OCI-LY1 (cell line): ENCODE measurements around the gene NMT1.

ENCODE experiments used
- H2AFZ ChIP-seq: fragments of 200-600 bp; sonication (generic), shearing (Covaris generic); 2 replicates; pipeline ENCODE4 v1.6.0; 2014; ENCODE audit warnings: antibody characterized with exemption, mild to moderate bottlenecking, low read length
- H3F3A ChIP-seq: fragments of 200-600 bp; sonication (generic), shearing (Covaris generic); 2 replicates; pipeline ENCODE4 v1.6.0; 2014; ENCODE audit warnings: mild to moderate bottlenecking, antibody characterized with exemption, low read length, moderate library complexity; ENCODE audit not compliant: insufficient read depth
- H3K27ac ChIP-seq: fragments of 200-600 bp; sonication (generic); 2 replicates; pipeline ENCODE4 v1.5.1; 2014; ENCODE audit warnings: low read length, mixed run types, mild to moderate bottlenecking, low read depth; ENCODE audit not compliant: poor library complexity, severe bottlenecking
- H3K27me3 ChIP-seq: fragments of 200-600 bp; sonication (generic); 2 replicates; pipeline ENCODE4 v1.6.0; 2014; ENCODE audit warnings: antibody characterized with exemption, mild to moderate bottlenecking, low read length, moderate library complexity; ENCODE audit not compliant: insufficient read depth
- H3K36me3 ChIP-seq: fragments of 200-600 bp; sonication (generic); 2 replicates; pipeline ENCODE4 v1.6.1; 2014; ENCODE audit warnings: mild to moderate bottlenecking, antibody characterized with exemption, low read length, moderate library complexity, mixed read lengths; ENCODE audit not compliant: insufficient read depth
- H3K4me1 ChIP-seq: fragments of 200-600 bp; sonication (generic); 2 replicates; pipeline ENCODE4 v1.5.1; 2014; ENCODE audit warnings: mild to moderate bottlenecking, low read length, moderate library complexity; ENCODE audit not compliant: insufficient read depth, severe bottlenecking
- H3K4me2 ChIP-seq: fragments of 200-600 bp; sonication (generic), shearing (Covaris generic); 2 replicates; pipeline ENCODE4 v1.6.1; 2014; ENCODE audit warnings: low read length
- H3K4me3 ChIP-seq: fragments of 200-600 bp; sonication (generic); 2 replicates; pipeline ENCODE4 v1.5.1; 2014; ENCODE audit warnings: low read length, low read depth, mild to moderate bottlenecking, mixed read lengths; ENCODE audit not compliant: poor library complexity, severe bottlenecking
- H3K79me2 ChIP-seq: fragments of 200-600 bp; shearing (Covaris generic); 2 replicates; pipeline ENCODE4 v1.6.1; 2016; ENCODE audit warnings: mixed run types, low read length, mixed read lengths; ENCODE audit not compliant: insufficient read depth
- H3K9ac ChIP-seq: fragments of 200-600 bp; sonication (generic), shearing (Covaris generic); 2 replicates; pipeline ENCODE4 v1.6.1; 2014; ENCODE audit warnings: mild to moderate bottlenecking, low read length, mixed read lengths
- H3K9me2 ChIP-seq: fragments of 200-600 bp; sonication (generic), shearing (Covaris generic); 2 replicates; pipeline ENCODE4 v1.6.1; 2014; ENCODE audit warnings: low read depth, mild to moderate bottlenecking, low read length, mixed read lengths
- H3K9me3 ChIP-seq: fragments of 200-600 bp; shearing (Covaris generic); 2 replicates; pipeline ENCODE4 v1.6.1; 2014; ENCODE audit warnings: low read length, mixed read lengths
- H4K20me1 ChIP-seq: fragments of 200-600 bp; sonication (generic), shearing (Covaris generic); 2 replicates; pipeline ENCODE4 v1.6.0; 2016; ENCODE audit warnings: mild to moderate bottlenecking, low read length; ENCODE audit not compliant: insufficient read depth
- EZH2 ChIP-seq: fragments of 200-600 bp; sonication (generic), shearing (Covaris generic); IDR thresholded peaks from 2 replicates; pipeline ENCODE4 v1.8.0; 2017; ENCODE audit warnings: borderline replicate concordance, mixed run types, mild to moderate bottlenecking, antibody characterized with exemption, low read length, moderate library complexity, mixed read lengths
- TF ChIP-seq, protein P1 (sequence below): fragments of 200-600 bp; sonication (generic), shearing (Covaris generic); IDR thresholded peaks from 2 replicates; pipeline ENCODE4 v1.5.1; 2017; ENCODE audit warnings: mild to moderate bottlenecking, antibody characterized with exemption, low read length, moderate library complexity, mixed read lengths

NMT1 gene

DNA sequence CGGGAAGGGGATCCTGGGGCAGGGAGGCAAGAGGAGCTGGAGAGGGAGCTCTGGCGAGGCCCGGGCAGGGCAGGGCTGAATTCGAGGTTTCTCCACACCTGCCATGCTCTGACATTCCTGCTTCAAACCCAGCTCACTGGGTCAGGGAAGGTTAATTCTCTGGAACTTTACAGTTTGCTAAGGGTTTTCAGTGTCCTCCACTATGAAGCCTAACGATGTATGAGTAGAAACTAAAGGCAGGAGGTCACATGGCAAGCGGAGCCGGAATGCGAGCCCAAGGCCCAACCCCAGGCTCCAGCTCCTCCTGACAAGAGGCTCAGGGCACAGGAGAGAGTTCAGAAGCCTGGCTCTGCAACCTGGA is 38.8 kb upstream of the NMT1 start:
- no peaks in the 10 kb centered on the region for H3K9me3 ChIP-seq
- no peak overlapping the region; the same call in 1 of the 2 replicates for H3K9ac ChIP-seq
- no peak for TF ChIP-seq EZH2
- TF ChIP-seq, protein P1, sequence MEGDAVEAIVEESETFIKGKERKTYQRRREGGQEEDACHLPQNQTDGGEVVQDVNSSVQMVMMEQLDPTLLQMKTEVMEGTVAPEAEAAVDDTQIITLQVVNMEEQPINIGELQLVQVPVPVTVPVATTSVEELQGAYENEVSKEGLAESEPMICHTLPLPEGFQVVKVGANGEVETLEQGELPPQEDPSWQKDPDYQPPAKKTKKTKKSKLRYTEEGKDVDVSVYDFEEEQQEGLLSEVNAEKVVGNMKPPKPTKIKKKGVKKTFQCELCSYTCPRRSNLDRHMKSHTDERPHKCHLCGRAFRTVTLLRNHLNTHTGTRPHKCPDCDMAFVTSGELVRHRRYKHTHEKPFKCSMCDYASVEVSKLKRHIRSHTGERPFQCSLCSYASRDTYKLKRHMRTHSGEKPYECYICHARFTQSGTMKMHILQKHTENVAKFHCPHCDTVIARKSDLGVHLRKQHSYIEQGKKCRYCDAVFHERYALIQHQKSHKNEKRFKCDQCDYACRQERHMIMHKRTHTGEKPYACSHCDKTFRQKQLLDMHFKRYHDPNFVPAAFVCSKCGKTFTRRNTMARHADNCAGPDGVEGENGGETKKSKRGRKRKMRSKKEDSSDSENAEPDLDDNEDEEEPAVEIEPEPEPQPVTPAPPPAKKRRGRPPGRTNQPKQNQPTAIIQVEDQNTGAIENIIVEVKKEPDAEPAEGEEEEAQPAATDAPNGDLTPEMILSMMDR = 0 out of 2 replicates have a peak, but pooled peaks have one; percentile 22
- no peaks in the 10 kb centered on the region for H3F3A ChIP-seq
- peaks cover 25% of the 10 kb centered on the region for H3K4me1 ChIP-seq
- no peak overlapping the region for H2AFZ ChIP-seq
- H3K4me2 ChIP-seq = peak overlapping the region; percentile 11; the same call in 1 of the 2 replicates
- peaks cover 27% of the 10 kb centered on the region for H3K27me3 ChIP-seq
- no peaks in the 10 kb centered on the region for H3K9me2 ChIP-seq
- no peaks in the 10 kb centered on the region for H3K79me2 ChIP-seq
- peaks cover 22% of the 10 kb centered on the region for H3K36me3 ChIP-seq
- H4K20me1 ChIP-seq = no peaks in the 10 kb centered on the region
- no peak overlapping the region for H3K4me3 ChIP-seq
- H3K27ac ChIP-seq = no peak overlapping the region

DNA sequence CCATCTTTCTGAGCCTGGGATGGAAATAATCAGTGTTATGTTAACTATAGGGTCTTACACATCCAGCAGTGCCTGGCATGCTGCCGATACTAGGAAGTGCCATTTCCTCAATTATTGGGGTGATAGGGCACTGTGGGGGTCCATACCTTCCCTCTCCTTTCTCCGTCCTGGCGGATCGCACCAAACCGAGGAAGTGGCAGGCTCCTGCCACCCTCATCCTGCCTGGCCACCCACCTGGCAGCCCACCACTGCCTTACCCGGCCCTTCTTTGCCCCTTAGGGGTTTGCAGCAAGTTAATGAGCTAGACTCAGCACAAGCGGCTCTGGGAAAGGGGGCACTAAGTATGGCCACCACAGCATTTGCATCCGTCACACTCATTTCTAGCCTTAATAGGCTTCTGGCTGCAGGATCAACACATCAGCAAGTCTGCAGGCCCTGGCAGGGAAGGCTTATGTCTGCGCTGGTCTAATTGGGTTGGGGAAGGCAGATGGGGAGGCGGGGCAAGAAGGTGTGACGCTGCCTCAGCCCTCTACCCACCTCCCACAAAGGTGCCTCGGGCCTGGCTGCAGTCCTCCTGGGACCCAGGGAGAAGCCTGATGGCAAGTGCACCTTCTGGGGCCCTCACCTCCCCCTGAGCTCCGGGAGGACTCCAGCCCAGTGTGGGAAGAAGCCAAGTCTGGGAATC is 38.3 kb upstream of the NMT1 start:
- Histone ChIP-seq H3K27me3 (peaks cover 27% of the 10 kb centered on the region), H3K9me3 (no peaks in the 10 kb centered on the region), H3K79me2 (no peaks in the 10 kb centered on the region), H3K9ac (no peak overlapping the region; the same call in 1 of the 2 replicates), H2AFZ (no peak overlapping the region), H4K20me1 (no peaks in the 10 kb centered on the region), H3K4me3 (no peak overlapping the region), H3K27ac (no peak overlapping the region), H3K4me2 (no peak overlapping the region), H3F3A (no peaks in the 10 kb centered on the region), H3K36me3 (peaks cover 24% of the 10 kb centered on the region), H3K9me2 (no peaks in the 10 kb centered on the region), H3K4me1 (peaks cover 25% of the 10 kb centered on the region)
- TF ChIP-seq, protein P1 = no peak
- TF ChIP-seq EZH2 = no peak

GRCh38 chr17:45029096-45029495 is 32.0 kb upstream of the NMT1 start:
- Histone ChIP-seq H3K9ac (no peak overlapping the region), H3F3A (no peaks in the 10 kb centered on the region), H3K79me2 (no peaks in the 10 kb centered on the region), H2AFZ (no peak overlapping the region), H3K36me3 (peaks cover 63% of the 10 kb centered on the region), H3K27ac (no peak overlapping the region), H3K4me3 (no peak overlapping the region), H3K9me2 (no peaks in the 10 kb centered on the region), H3K4me1 (no peaks in the 10 kb centered on the region), H3K9me3 (no peaks in the 10 kb centered on the region), H3K4me2 (no peak overlapping the region), H3K27me3 (no peaks in the 10 kb centered on the region), H4K20me1 (no peaks in the 10 kb centered on the region)
- TF ChIP-seq, protein P1 = no peak
- no peak for TF ChIP-seq EZH2
